ENCODE data around the gene RNF227.

GRCh38 chr17:7867881-7868329 is 48.2 kb downstream of the RNF227 start:
- no peak for TF ChIP-seq SIN3A (IDR thresholded peaks at IDR 0.05; ENCODE audit: borderline replicate concordance, insufficient read depth, low read length)
- TF ChIP-seq TAF1 (IDR thresholded peaks at IDR 0.05; ENCODE audit: borderline replicate concordance, insufficient read depth, low read length) = no peak
- TF ChIP-seq REST (IDR thresholded peaks at IDR 0.05; ENCODE audit: insufficient read depth in 1 of 2, low read depth in 2 of 2, low read length in 2 of 2) = no peak
- no peak for TF ChIP-seq POLR2AphosphoS5 (IDR thresholded peaks at IDR 0.05; ENCODE audit: low read depth, low read length)
